ENCODE measurements around the gene PRM2.

DNA sequence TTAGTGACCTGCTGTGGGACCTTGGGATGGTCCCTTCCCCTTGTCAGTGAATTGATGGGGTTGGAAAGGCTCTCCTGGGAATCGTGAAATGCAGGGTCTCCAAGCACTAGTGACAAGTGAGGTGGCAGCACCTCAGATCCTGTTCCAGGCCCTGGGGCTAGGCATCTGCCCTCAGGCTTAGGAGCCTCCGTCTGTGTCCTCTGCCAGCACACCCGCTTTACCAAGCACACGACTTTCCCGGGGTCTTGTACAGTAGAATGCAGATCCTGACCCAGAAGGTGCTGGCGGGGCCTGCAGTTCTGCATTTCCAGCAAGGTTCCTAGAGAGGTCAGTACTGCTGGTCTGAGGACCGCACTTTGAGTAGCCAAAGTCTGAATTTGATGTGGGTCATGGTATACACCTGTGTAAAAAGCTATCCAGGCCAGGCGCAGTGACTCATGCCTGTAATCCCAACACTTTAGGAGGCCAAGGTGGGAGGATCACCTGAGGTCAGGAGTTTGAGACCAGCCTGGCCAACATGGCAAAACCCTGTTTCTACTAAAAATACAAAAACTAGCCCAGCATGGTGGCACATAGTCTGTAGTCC, 38.1 kb upstream of the PRM2 start:
- TF ChIP-seq CTCF (IDR thresholded peaks at IDR 0.05; ENCODE audit: insufficient read depth, low read length) (no peak), POLR2AphosphoS5 (IDR thresholded peaks at IDR 0.05; ENCODE audit: low read depth) (no peak), GABPA (IDR thresholded peaks at IDR 0.05; ENCODE audit: low read depth) (no peak)
- TF ChIP-seq, protein P1, sequence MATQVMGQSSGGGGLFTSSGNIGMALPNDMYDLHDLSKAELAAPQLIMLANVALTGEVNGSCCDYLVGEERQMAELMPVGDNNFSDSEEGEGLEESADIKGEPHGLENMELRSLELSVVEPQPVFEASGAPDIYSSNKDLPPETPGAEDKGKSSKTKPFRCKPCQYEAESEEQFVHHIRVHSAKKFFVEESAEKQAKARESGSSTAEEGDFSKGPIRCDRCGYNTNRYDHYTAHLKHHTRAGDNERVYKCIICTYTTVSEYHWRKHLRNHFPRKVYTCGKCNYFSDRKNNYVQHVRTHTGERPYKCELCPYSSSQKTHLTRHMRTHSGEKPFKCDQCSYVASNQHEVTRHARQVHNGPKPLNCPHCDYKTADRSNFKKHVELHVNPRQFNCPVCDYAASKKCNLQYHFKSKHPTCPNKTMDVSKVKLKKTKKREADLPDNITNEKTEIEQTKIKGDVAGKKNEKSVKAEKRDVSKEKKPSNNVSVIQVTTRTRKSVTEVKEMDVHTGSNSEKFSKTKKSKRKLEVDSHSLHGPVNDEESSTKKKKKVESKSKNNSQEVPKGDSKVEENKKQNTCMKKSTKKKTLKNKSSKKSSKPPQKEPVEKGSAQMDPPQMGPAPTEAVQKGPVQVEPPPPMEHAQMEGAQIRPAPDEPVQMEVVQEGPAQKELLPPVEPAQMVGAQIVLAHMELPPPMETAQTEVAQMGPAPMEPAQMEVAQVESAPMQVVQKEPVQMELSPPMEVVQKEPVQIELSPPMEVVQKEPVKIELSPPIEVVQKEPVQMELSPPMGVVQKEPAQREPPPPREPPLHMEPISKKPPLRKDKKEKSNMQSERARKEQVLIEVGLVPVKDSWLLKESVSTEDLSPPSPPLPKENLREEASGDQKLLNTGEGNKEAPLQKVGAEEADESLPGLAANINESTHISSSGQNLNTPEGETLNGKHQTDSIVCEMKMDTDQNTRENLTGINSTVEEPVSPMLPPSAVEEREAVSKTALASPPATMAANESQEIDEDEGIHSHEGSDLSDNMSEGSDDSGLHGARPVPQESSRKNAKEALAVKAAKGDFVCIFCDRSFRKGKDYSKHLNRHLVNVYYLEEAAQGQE (IDR thresholded peaks at IDR 0.05; ENCODE audit: insufficient replicate concordance, low read depth) = no peak

Data from HL-60 (cell line).